Choroid plexus epithelial cell (primary cell): ENCODE results near the gene LDLRAP1.
"Not testable (repeated sequence)": the region's sequence is repeated elsewhere in the genome, so short reads cannot be mapped to it uniquely, and the experiment has no call there.

Experiments
- DNase-seq: peaks from one replicate; pipeline ENCODE4 v3.0.0-alpha.2; 2010; ENCODE audit warnings: low read depth
- H3K4me3 ChIP-seq: 2 replicates; pipeline ENCODE4 v1.5.1; 2011; ENCODE audit warnings: low read depth, mild to moderate bottlenecking, control low read depth, low read length, moderate library complexity
- CTCF ChIP-seq: conservative IDR thresholded peaks from 2 replicates; pipeline ENCODE4 v1.5.1; 2011; ENCODE audit warnings: low read depth, mild to moderate bottlenecking, control low read depth, inconsistent platforms, low read length, moderate library complexity

The LDLRAP1 gene

DNA sequence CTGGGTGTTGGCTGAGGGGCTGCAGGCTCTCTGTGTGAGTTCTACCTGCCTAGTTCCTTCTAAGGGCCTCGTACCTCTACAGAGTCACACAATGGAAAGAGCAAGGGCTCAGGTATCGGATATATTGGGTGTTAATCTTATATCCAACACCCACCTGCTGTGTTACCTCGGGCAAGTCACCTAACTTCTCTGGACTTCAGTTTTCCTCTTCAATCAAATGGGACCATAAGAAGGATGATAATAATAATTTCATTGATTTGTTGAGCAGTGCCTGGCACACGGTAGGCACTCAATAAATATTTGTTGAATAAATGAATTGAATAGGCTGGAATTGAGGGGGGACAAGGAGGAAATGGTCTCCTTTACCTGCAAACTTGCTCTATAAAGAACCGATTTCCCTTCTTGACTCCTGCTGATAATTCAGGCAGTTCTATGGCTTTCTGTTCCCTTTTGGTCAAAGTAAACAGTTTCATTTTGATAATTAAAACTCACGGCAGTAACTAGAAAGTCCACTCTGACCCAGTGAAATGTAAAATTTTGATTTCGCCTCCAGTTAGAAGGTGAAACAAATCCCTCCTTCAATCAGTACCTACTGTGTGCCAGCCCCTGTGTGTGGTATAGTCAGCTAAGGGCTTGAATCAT, 56.7 kb downstream of the LDLRAP1 start:
- no peak for DNase-seq
- TF ChIP-seq CTCF: no peak
- no peak overlapping the region for H3K4me3 ChIP-seq

DNA sequence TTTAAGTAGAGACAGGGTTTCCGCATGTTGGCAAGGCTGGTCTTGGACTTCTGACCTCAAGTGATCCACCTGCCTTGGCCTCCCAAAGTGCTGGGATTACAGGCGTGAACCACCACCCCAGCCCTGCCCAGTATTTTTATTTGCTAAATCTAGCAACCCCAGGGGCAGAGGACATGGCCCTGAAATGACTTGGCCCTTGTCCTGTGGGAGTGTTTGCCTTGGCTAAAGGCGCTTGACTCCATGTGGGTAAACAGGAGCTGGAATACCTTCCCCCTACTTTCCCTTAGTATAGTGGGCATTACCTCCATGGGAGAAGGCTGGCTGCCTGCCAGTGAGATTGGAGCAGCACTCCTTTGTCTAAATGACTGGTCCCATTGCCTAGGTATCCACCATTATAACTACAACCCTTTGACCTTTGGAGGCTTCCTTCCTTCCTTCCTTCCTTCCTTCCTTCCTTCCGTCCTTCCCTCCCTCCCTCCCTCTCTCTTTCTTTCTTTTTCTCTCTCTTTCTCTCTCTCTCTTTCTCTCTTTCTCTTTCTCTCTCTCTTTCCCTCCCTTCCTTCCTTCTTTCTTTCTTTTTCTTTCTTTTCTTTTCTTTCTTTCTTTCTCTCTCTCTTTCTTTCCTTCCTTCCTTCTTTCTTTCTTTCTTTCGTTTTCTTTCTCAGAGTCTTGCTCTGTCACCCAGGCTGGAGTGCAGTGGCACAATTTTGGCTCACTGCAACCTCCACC, 57.7 kb downstream of the LDLRAP1 start:
- not testable (repeated sequence) for H3K4me3 ChIP-seq, DNase-seq

GRCh38 chr1:25603779-25604538, 60.6 kb downstream of the LDLRAP1 start:
- DNase-seq, H3K4me3 ChIP-seq: not testable (repeated sequence)

- no peak overlapping the region for H3K4me3 ChIP-seq
- no peak for DNase-seq
- no peak for TF ChIP-seq CTCF
Measured at GRCh38 chr1:25607123-25607522, 63.7 kb downstream of the LDLRAP1 start.

DNA sequence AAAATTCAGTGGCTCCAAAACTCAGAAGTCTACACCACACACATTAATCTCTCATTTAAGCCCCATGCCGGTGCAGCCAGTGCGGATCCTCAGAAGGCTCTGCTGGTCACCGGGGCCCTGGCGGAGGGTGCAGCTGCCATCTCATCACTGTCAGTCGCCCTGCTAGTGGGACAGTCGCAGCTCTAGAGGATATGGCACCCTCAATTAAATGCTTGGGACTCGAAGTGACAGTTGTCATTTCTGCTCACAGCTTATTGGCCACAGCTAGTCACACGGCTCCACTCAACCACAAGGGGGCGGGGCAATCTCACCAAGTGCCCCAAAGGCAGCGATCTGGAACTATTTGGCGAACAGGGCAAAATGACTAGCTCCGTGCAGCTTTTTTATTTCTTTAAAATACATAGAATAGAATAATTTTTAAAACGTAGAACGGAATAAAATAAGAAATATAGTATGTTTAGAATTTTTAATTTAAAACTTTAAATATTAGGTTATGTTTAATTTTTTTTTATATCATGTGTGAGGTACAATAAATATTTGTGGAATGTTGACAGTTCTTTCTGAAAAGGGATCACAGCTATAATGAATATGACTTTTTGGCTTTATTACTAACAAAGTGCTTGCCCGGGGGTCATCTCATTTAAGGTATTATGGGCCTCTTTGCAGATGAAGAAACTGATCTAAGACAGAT, 65.2 kb downstream of the LDLRAP1 start:
- peak; percentile 75 for DNase-seq
- peak; percentile 71 for TF ChIP-seq CTCF
- H3K4me3 ChIP-seq: peak overlapping the region; percentile 29

GRCh38 chr1:25609921-25610320, 66.5 kb downstream of the LDLRAP1 start:
- peak; percentile 60 for DNase-seq
- no peak for TF ChIP-seq CTCF
- H3K4me3 ChIP-seq: no peak overlapping the region

GRCh38 chr1:25610822-25611630, 67.6 kb downstream of the LDLRAP1 start:
- DNase-seq: peak; percentile 42
- TF ChIP-seq CTCF: peak; percentile 52

More at GRCh38 chr1:25610822-25611630, 67.6 kb downstream of the LDLRAP1 start:
- H3K4me3 ChIP-seq: no peak overlapping the region
